NCI-H1417 treated with DMSO at 0.1 percent for 48 hours (cell line): ENCODE measurements around the gene SLC9A9.
"Not testable (repeated sequence)": the region's sequence is repeated elsewhere in the genome, so short reads cannot be mapped to it uniquely, and the experiment has no call there.

Experiments
- DNase-seq: peaks from one replicate; lab custom pipeline; 2025; lab: John Stamatoyannopoulos, UW

SLC9A9 gene

DNA sequence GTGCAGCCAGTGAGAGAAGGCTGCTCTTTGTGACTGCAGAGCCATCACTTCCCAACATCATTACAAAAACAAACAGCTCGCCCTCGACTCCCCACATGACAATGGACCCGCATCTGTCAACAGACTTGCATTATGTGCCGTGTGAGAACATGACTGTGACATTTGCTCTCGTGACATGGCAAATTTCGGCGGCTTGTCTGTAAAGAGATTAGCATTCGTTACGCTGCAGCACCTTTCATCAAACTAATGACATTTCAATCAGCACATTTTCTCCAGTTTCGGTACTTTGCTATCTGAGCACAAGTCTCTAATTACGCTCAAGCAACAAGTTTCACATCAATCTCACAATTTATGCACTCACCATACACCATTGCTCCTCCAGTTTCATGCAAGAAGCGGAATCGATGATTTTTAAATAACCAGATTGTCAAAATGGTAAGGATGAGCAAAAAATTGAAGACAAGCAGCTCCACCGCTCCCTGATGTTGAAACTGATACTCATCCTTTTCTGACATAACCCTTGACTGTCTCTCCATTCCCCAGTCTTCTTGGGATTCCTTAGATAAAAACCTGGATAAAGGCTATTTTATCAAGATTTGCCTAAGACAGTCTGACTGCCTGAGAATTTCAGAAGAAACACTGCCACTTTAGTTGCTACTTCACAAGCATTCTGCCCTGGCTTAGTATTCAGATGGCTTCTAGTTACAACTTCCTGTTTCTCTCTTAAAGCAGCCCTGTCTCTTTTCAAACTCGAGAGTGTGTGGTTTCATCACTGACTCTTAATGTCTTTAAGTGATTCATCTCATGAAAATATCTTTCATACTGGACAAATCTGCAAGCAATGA is at the start of gene SLC9A9:
SLC9A9 (minus strand) TSS at position 682 of the 845 bp plus-strand sequence; CDS start at position 536, 146 bp downstream.
- no peak for DNase-seq

DNA sequence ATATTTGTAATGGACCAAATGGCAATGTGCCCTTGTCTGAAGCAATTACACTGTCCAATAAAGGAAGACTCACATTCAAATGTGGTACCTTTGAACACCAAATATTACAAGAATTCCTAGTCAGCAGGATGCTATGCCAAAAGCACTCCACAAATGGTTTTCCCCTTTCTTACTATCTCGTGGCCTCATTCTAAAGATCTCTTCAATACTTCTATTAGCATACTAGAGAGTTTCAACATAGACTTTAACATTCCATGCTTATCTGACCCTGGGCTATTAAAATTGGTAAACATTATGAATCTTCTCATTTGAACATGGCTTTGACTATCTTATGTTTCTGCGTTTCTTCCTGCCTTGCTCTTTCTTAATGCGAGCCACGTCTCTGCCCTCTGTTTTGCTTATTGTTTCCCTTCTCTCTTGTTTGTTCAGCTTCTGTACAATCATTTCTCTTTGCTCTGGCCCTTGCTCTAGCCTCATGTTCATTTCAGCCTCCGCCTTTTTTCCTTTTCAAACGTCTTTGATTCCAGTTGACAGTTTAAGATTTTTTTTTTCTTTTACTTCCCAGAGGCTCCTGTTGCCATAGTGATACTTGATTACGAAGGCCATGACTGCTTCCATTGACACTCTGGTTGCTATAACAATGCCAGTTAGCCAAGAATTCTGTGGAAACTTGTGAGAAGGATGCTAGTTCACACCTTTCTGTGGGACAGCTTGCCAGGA is 49.5 kb upstream of the SLC9A9 start:
- no peak for DNase-seq

DNA sequence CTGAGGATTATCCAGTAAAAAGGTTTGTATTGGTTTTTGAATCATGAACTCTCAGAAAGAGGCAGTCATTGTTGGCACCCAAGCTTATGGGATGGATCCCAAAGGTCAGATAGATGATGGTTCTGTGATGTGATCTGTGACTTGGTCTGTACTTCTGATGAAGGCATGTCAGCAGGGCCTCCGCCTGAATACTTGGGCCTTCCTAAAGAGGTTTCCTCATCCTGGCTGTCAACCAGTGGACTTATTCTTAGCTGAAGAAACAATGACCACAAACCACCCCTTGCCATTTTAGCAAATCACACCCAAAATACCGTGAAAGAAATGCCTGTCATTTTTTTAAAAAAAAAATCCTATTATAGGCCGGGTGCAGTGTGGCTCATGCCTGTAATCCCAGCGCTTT is 48.2 kb upstream of the SLC9A9 start:
- no peak for DNase-seq

DNA sequence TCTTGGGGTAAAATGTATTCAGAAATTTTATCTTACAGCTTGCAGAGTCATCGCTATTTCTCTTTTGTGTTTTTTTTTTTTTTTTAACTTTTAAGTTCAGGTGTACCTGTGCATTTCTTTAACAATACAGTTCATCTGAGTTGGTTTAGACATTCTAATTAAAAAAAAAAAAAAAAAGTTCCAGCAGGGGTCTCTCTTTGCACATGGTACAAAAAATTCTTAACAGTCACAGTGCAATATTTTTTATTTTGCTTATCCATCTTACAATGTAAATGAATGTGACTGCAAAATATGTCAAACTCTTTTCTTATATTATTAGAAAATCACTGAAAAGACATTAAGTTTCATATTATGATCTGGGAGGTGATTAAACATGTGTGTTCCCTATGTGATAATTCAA is 47.5 kb upstream of the SLC9A9 start:
- DNase-seq: no peak

DNA sequence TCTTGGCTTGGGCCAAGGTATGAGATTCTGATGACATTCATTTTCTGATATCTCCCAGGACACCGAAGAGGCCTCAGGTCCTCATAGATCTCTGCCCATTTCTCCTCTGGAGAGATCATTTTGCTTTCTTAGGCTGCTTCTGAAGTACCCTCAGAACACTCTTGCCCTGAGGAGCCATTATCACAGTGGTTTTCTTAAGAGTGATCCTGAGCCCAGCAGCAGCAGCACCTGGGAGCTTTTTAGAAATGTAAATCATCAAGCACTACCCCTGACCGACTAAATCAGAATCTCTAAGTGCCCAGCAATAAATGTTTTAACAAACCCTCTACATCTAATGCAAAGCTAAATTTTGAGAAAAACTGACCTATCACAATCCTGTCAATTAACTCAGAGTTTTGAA is 40.6 kb upstream of the SLC9A9 start:
- DNase-seq: no peak

DNA sequence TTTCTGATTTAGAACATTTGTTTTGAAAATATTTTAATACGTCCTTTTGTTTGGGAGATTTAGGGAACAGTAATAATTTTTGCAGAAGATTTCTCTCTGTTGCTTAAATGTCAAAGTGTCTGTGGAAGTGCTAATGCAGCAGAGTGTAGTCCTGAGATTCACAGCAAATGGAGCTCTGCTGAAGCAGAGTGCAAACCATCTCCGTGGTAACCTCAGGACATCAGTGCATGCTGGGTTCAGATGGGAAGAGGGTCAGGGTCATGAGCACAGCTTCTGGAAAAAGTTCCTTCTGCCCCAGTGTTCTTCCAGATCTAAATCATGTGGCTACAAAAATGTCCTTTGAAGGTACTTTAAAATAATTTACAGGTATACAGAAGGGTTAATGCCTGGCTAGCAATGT is 39.9 kb upstream of the SLC9A9 start:
- no peak for DNase-seq

DNA sequence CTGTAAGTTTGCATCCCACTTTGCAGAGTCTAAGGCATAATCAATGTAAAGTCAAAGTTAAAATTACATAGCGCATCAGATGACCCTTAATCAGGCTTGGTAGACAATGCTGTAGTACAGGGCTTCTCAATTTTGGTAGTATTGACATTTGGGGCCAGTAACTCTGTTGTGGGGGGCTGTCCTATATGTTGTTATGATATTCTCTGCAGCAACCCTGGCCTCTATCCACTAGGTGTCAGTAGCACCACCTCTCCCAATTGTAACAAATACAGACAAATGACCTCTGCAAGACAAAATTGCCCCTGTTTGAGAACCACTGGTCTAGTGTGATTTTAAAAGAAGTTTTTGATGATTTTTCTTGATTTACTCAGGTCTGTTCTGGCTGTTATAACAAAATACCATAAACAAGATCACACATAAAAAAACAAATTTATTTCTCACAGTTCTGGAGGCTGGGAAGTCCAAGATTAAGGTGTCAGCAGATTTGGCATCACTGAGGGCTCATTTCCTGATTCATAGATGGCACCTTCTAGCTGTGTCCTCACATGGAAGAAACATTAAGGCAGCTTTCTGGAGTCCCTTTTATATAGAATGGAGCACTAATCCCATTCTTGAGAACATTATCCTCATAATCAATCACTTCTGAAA is 37.6 kb upstream of the SLC9A9 start:
- no peak for DNase-seq

DNA sequence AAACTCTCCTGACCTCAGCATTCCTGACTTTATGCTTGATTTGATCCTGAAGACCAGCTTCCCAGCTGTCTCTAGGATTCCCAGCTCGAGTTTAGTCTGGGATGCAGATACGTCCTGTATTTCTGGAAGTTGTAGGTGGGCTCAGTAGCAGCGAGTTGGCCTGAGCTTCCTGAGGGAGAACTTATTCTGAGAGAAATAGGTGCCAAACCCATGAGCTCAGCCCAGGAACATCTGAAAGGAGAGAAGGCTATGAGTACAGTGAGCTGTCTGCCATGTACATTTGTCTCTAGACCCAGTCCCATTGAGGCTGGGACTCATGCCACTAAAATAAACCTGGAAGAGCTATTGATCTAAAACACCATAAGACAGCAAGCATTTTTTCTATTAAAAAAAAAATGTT is 36.6 kb upstream of the SLC9A9 start:
- no peak for DNase-seq

DNA sequence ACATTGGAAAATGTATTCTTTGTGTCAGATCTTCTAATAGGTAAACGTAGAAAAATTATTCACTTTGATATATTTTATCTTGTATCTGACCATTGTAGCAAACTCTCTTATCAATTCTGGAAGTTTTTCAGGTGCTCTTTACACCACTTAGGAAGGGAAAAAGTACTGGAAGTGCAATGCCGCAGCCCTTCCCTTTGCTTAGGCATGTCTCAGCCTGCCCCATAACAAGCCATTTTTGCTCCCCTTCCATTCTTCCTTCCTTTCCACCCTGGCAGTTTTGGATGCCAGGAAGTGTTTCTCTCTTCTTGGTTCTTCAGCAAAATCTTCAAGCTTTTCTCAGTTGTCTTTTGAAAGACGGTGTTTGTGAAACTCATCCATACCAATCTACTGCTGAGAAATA is 34.9 kb upstream of the SLC9A9 start:
- no peak for DNase-seq

DNA sequence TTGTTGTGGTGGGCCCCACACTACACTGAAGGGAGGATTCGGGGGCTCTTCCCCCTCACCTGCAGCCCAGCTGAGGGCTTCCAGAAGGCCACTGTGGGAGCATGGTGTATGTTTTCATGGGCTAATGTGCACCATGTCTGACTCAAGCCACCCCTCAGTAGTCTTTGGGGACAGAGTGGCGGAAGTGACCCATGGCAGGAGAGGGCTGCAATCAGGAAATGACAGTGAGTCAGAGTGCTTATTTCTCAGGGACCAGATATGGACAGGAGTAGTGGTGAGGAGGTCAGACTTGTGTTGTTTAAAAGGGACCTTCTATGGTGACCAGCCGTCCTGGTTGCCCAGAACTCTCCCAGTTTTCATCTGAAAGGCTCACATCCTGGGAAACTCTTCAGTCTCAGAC is 32.8 kb upstream of the SLC9A9 start:
- no peak for DNase-seq

DNA sequence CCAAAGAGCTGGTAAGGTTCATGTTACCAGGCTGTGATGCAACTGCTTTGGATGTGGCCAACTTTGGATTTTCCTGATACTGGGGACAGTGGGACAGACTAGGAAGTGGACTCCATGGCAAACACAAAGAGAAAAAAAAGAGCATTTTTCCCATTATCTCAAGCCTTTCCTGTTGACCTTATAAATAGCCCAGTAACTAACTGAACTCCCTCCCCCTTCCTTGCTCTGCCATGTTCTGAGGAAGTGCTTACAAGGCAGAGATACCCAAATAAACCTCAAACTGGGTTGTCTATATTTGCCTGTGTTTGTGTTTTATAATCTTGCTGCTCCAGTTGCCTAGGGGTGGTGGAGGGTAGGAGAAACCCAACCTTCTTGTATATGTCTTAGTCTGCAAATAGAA is 27.3 kb upstream of the SLC9A9 start:
- no peak for DNase-seq

DNA sequence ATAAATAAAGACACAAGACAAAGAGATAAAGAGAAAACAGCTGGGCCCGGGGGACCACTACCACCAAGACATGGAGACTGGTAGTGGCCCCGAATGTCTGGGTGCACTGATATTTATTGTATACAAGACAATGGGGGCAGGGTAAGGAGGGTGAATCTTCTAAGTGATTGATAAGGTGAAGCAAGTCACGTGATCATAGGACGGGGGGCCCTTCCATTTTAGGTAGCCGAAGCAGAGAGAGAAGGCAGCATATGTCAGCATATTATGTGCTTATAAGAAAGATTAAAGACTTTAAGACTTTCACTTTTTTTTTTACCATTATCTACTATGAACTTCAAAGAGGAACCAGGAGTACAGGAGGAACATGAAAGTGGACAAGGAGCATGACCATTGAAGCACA is 25.3 kb upstream of the SLC9A9 start:
- not testable (repeated sequence) for DNase-seq

DNA sequence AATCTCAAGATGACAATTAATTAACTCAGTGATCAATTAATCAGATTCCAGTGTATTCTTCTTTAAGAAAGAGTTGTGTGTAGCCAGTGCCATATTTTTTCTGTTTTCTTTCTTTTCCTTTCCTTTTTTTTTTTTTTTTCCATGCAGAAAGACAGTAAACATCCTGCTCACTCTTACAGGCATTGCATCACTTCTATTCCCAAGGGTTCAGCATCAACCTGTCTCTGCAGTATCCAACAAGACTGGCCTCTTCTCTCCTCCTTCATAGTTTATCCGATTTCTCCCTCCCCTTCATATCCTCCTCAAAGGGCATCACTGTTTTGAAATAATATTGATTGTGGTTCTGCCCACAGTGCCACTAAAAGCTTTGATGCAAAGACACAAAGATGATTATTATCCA is 17.0 kb upstream of the SLC9A9 start:
- no peak for DNase-seq

DNA sequence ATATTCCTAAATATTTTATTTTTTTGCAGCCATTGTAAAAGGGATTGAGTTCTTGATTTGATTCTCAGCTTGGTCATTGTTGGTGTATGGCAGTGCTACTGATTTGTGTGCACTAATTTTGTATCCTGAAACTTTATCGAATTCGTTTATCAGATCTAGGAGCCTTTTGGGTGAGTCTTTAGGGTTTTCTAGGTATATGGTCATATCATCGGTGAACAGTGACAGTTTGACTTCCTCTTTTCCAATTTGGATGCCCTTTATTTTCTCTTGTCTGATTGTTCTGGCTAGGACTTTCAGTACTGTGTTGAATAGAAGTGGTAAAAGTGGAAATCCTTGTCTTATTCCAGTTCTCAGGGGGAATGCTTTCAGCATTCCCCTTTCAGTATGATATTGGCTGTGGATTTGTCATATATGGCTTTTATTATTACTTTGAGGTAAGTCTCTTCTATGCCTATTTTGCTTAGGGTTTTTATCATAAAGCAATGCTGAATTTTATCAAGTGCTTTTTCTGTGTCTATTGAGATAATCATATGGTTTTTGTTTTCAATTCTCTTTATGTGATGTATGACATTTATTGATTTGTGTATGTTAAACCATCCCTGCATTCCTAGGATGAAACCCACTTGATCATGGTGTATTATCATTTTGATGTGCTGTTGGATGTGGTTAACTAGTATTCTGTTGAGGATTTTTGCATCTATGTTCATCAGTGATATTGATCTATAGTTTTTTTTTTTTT is 11.4 kb upstream of the SLC9A9 start:
- no peak for DNase-seq

DNA sequence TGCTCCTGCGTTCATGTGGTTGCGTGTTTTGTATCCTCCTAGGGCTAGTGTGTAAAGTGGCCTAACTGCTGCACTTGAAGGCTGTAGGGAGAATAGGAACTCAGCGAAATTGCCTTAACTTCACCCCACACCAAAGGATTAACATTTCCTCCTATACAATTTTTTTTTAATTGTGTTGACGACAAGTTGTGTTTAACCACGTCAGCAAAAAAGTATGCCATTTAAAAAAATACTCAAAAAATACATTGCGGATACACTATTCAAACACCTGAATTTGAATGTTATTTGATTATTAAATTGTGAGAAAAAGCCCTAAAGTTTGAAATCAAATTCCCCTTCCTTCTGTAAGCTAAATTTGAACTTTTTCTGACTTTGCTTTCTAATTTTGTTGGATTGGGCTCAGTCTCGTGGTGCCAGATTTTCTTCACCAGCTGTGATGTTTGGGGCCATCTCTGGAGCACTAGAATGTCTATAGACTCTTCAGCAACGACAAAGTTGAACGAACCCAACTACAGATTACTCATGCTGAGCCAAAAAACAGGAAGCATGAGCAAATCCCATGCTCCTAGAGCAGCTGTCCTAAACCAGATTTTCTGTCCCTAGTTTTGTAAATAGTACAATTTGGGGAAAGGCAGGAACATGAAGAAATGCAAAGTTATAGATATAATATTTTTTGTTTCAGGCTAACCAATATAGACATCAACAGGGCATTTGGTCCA is 8.1 kb upstream of the SLC9A9 start:
- DNase-seq: no peak

DNA sequence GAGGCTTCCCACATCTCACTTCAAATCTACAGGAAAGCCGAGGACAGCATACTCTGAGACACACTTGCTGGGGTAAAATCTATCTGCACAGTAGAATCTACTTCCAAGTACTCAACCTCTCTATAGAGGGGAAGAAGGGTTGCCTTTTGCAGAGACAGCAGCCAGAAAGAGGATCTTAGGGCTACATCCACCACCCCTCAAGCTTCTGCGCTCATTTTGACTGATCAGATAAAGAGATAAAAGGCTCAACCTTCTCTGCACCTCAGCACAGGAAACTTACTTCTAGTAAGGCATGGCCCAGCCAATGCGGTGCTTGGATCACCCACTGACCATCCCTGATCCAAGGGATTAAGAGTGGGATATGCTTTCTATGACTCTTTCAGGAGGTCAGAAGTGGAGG is 6.9 kb upstream of the SLC9A9 start:
- DNase-seq: no peak

DNA sequence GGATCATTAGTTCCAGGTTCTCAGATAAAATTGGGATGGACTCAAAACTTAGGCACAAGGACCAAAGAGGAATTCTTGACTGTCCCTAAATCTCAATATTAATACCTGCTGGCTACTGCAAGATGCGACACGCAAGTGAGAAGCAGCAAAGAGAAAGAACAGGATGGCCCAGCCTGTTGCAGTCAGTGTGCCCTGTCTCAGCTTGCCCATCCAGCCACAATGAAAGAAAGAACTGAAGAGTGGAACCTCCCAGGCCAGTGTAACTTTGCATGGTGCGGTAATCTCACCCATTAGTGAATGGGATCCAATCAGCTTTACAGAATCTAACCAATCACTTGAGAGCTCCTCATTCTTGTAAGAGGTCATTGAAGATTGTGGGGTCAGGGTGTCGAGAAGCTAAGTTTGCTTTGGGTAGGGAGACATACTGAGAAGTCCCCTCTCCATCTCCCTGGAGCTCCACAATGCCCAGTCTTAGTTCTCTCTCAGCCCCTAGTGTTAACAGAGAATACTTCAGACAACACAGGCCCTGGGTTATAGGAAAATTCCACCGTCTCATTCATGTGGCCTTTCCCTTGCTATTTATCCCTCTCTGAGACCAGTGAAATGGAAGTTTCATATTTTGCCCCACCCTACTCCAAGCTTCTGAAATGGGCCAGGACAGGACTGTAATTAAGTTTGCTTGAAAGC is 3.2 kb upstream of the SLC9A9 start:
- DNase-seq: no peak

DNA sequence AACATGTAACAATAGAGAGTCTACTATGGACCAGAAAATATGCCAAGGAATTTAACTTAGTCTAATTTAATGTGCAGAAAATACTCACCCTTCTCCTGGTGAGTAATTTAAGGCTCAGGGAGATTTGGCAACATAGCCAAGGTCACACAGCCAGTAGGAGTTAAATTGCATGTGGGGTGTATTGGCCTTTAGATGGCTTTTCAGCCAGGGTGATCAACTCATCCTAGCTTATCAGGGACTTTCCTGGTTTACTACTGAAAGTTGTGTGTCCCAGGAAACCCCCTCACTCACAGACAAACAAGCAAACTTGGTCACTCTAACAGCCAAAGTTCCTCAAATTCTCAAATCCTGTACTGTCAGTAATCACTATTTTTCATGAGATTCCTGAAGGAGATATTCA is 2.6 kb upstream of the SLC9A9 start:
- DNase-seq: no peak

DNA sequence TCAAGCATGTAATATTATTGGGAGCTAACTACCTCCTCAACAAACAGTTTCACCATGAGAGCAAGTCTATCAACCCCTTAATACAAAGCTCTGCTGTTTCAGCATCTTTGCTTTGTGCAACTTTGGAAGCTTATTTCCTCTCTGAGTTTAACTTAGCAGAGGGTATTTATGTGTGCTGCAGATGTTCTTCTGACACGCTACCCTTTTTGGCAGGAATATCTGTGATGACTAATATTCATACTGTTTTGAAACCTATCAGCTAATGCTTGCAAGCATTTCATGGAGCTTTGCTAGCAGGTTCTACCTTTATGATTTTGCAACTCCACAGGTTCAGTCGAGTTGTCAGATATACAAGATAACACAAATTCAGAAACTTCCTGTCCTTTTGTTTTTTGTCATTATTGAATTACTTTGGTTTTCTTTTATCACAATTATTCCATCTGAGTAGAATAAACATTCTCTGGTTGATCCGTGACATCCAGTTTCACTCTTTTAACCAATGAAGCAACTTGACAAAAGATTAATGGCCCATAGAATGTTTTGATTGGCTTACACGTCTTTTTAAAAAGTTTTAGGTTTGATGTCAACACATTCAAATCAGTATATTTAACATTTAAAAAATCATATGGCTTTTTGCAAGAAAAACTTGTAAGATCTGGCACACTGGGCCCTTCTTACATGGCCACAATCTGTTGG is 1.7 kb upstream of the SLC9A9 start:
- DNase-seq: no peak

DNA sequence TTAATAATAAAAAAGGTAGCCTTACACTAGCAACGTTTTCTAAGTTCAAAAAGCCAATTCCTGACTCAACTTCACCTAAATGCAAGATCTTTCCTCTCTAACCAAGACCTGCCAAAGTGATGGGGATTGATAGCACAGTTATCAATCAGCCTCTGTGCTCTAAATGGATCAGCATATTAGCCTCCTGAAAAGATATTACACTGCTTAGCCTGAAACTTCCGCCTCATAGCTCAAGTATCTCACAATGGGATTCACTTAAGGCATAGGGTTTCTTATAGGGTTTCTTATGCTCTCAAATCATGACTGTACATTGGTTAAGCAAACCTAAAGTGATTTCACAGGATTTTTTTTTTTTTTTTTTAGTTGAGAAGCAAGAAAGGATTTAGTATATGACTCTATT is 436 bp upstream of the SLC9A9 start:
- DNase-seq: no peak
